B cell (primary cell): ENCODE results near the gene PIWIL1. TPM values are rescaled to one million over a fixed set of nuclear protein-coding genes. Genes with fewer than 3 reads are reported as not detected.

Experiments used
- ATAC-seq: fragments of 200-7000 bp; cut with Tn5 transposase; one replicate; pipeline ENCODE4 v1.10.0; 2021; ENCODE audit warnings: low read depth, mild to moderate bottlenecking, moderate number of reproducible peaks, moderate library complexity
- CTCF ChIA-PET: fragments of 350-600 bp; sonication (Branson Sonifier 250); formaldehyde crosslinking; loops from one replicate; lab custom pipeline; 2021; ENCODE audit warnings: antibody characterized with exemption, inconsistent platforms; lab: Charles Lee
- POLR2A ChIA-PET: fragments of 350-600 bp; sonication (Branson Sonifier 250); formaldehyde crosslinking; loops from one replicate; lab custom pipeline; 2021; ENCODE audit warnings: antibody characterized with exemption; lab: Charles Lee
- DNase-seq: peaks from one replicate; pipeline ENCODE4 v3.0.0; 2013
- H2AFZ ChIP-seq: 2 replicates; pipeline ENCODE4 v1.6.1; 2012; ENCODE audit warnings: mild to moderate bottlenecking, low read depth, low read length; ENCODE audit not compliant: insufficient read depth, poor library complexity, severe bottlenecking
- H3K27ac ChIP-seq, 2 donors: 1 replicate in 1 of 2; 2 replicates in 1 of 2; pipeline ENCODE4 v1.5.1; 2012 to 2013; ENCODE audit warnings: low read length in 2 of 2, mild to moderate bottlenecking in 2 of 2, moderate library complexity in 1 of 2
- H3K27me3 ChIP-seq, 4 experiments: fragments of 200-600 bp in 1 of 4; sonication (generic) in 1 of 4; replicated peaks in 1 of 4; 1 replicate in 2 of 4; 2 replicates in 2 of 4; pipeline versions ENCODE4 v1.6.1 to v1.7.0; 2013 to 2016; ENCODE audit warnings: low read length in 3 of 4, mild to moderate bottlenecking in 2 of 4, mixed read lengths in 1 of 4, moderate library complexity in 1 of 4; ENCODE audit not compliant: insufficient read depth in 4 of 4, control insufficient read depth in 3 of 4; ENCODE audit errors: control extremely low read depth in 1 of 4
- H3K36me3 ChIP-seq, 2 experiments: replicated peaks in 1 of 2; 1 replicate in 1 of 2; 2 replicates in 1 of 2; pipeline versions ENCODE4 v1.6.1 to v1.7.1; 2013; ENCODE audit warnings: low read length in 1 of 2; ENCODE audit not compliant: insufficient read depth in 2 of 2, control insufficient read depth in 1 of 2; ENCODE audit errors: control extremely low read depth in 1 of 2, extremely low read depth in 1 of 2
- H3K4me1 ChIP-seq, 2 donors: fragments of 200-600 bp in 1 of 2; sonication (generic) in 1 of 2; 1 replicate in 1 of 2; 2 replicates in 1 of 2; pipeline versions ENCODE4 v1.5.1 to v1.6.1; 2013 to 2017; ENCODE audit warnings: low read length in 2 of 2; ENCODE audit not compliant: control insufficient read depth in 2 of 2, insufficient read depth in 2 of 2
- H3K4me2 ChIP-seq: replicated peaks from 2 replicates; pipeline ENCODE3; 2012; ENCODE audit warnings: mild to moderate bottlenecking, low read depth, low read length; ENCODE audit not compliant: poor library complexity, severe bottlenecking
- H3K4me3 ChIP-seq, 5 experiments: fragments of 200-600 bp in 1 of 5; sonication (generic) in 1 of 5; 1 replicate in 3 of 5; 2 replicates in 2 of 5; pipeline versions ENCODE4 v1.5.1 to v1.7.0; 2011 to 2016; ENCODE audit warnings: low read length in 4 of 5, mild to moderate bottlenecking in 4 of 5, low read depth in 2 of 5, control low read depth in 1 of 5, moderate library complexity in 1 of 5; ENCODE audit not compliant: insufficient read depth in 1 of 5; ENCODE audit errors: control extremely low read depth in 1 of 5, extremely low read depth in 1 of 5
- H3K79me2 ChIP-seq: fragments of 200-600 bp; sonication (generic); one replicate; pipeline ENCODE4 v1.6.0; 2016; ENCODE audit warnings: low read length; ENCODE audit not compliant: control insufficient read depth, insufficient read depth
- H3K9ac ChIP-seq: fragments of 200-600 bp; sonication (generic); 2 replicates; pipeline ENCODE4 v1.6.1; 2017; ENCODE audit warnings: mild to moderate bottlenecking, low read length, moderate library complexity
- H3K9me3 ChIP-seq, 3 donors: one replicate each; pipeline versions ENCODE4 v1.6.1 to v1.7.1; 2013; ENCODE audit warnings: low read length in 2 of 3; ENCODE audit not compliant: control insufficient read depth in 2 of 3, insufficient read depth in 1 of 3; ENCODE audit errors: control extremely low read depth in 1 of 3
- H4K20me1 ChIP-seq: 2 replicates; pipeline ENCODE4 v1.6.0; 2012; ENCODE audit warnings: mild to moderate bottlenecking, low read length; ENCODE audit not compliant: insufficient read depth, control insufficient read depth, poor library complexity, severe bottlenecking
- H3K27ac Mint-ChIP-seq: one replicate; pipeline ENCODE4 v1.8.0; 2021; ENCODE audit warnings: mixed read lengths
- H3K27me3 Mint-ChIP-seq: one replicate; pipeline ENCODE4 v1.8.0; 2021; ENCODE audit warnings: mixed read lengths
- H3K4me1 Mint-ChIP-seq: one replicate; pipeline ENCODE4 v1.8.0; 2021; ENCODE audit warnings: mixed read lengths
- H3K4me3 Mint-ChIP-seq: one replicate; pipeline ENCODE4 v1.8.0; 2021; ENCODE audit warnings: mixed read lengths
- H3K9me3 Mint-ChIP-seq: one replicate; pipeline ENCODE4 v1.8.0; 2022; ENCODE audit warnings: mixed read lengths; ENCODE audit not compliant: insufficient read depth
- CTCF ChIP-seq: fragments of 200-600 bp; IDR thresholded peaks from one replicate; pipeline ENCODE4 v1.8.0; 2022; ENCODE audit warnings: antibody characterized with exemption, mild to moderate bottlenecking
- EZH2 ChIP-seq: IDR thresholded peaks from 2 replicates; pipeline ENCODE4 v1.6.1; 2012; ENCODE audit warnings: borderline replicate concordance, low read depth, mild to moderate bottlenecking, moderate library complexity, low read length; ENCODE audit not compliant: insufficient read depth, poor library complexity, severe bottlenecking
- WGBS: methylation state at CpG from one replicate; pipeline ENCODE4 v1.1.5; 2013; ENCODE audit warnings: missing lambda C conversion rate; ENCODE audit not compliant: insufficient coverage; 5-methylcytosine and 5-hydroxymethylcytosine counted together
- intact Hi-C: fragments of 100-400 bp; cut with micrococcal nuclease; formaldehyde crosslinking; loops from one replicate; pipeline ENCODE4 v1.10.0; 2022
- polyA plus RNA-seq: library from polyadenylated mRNA; depleted of rRNA; stranded (reverse); fragments of >200 nt; gene quantifications from 2 replicates; pipeline ENCODE4 v1.2.3, GENCODE V29; 2012
- total RNA-seq, 2 donors: library from RNA; stranded (reverse); fragments of 120-200 nt in 1 of 2; gene quantifications; 1 replicate in 1 of 2; 2 replicates in 1 of 2; pipeline versions ENCODE4 v1.2.3 to v1.2.4, GENCODE V29; 2013 to 2022

PIWIL1 gene
- total and polyA plus RNA-seq, 2 donors (not counting 1 experiment from before 2014, with no cell fraction given), result not detected

- intact Hi-C loops, result loop anchor here (2.0 kb wide), 1 partner anchor 286 kb away; no protein-coding TSS in a partner anchor
- H3K27me3 ChIP-seq, result peaks cover 0 to 2% (median 0%) of the 10 kb centered on the region in 4 experiments
- no peak for TF ChIP-seq EZH2
- no peak for TF ChIP-seq CTCF
- no peak for DNase-seq
- POLR2A ChIA-PET, result no interaction called here
- H3K4me3 Mint-ChIP-seq, result no peak overlapping the region
- H3K9me3 ChIP-seq, result peaks cover 0 to 7% (median 0%) of the 10 kb centered on the region in 3 donors
- H3K4me1 Mint-ChIP-seq, result no peaks in the 10 kb centered on the region
- H3K4me1 ChIP-seq, result no peaks in the 10 kb centered on the region
- no peaks in the 10 kb centered on the region for H3K36me3 ChIP-seq
- H3K9me3 Mint-ChIP-seq, result no peaks in the 10 kb centered on the region
- H3K9ac ChIP-seq, result no peak overlapping the region
- no peak for ATAC-seq
- H3K79me2 ChIP-seq, result no peaks in the 10 kb centered on the region
- H3K27ac ChIP-seq, result no peak overlapping the region
- no peak overlapping the region for H3K4me2 ChIP-seq
- CTCF ChIA-PET, result no interaction called here
- no peak overlapping the region for H3K27ac Mint-ChIP-seq
- H3K4me3 ChIP-seq, result no peak overlapping the region
- WGBS, result 66% methylated on average over 6 of the region's 8 CpGs
- H4K20me1 ChIP-seq, result no peaks in the 10 kb centered on the region
- H2AFZ ChIP-seq, result no peak overlapping the region
- peaks cover 10% of the 10 kb centered on the region for H3K27me3 Mint-ChIP-seq
Observed at GRCh38 chr12:130334399-130334798, 3.3 kb upstream of the PIWIL1 start.

GRCh38 chr12:130334937-130335336, 2.8 kb upstream of the PIWIL1 start:
- H3K4me3 ChIP-seq, result no peak overlapping the region
- no peak overlapping the region for H3K9ac ChIP-seq
- H3K9me3 Mint-ChIP-seq, result no peaks in the 10 kb centered on the region
- DNase-seq (no peak), ATAC-seq (no peak)
- no peak overlapping the region for H3K4me3 Mint-ChIP-seq
- ChIA-PET POLR2A (no interaction called here), CTCF (interaction anchor here (0.7 kb wide), 1 partner anchor 9 kb away, joined by 3 read pairs; no protein-coding TSS in a partner anchor)
- intact Hi-C loops, result loop anchor here (2.0 kb wide), 1 partner anchor 286 kb away; no protein-coding TSS in a partner anchor
- H3K36me3 ChIP-seq, result no peaks in the 10 kb centered on the region
- 27% methylated on average over 12 of the region's 15 CpGs for WGBS
- no peaks in the 10 kb centered on the region for H3K4me1 Mint-ChIP-seq
- H3K27me3 Mint-ChIP-seq, result peaks cover 9% of the 10 kb centered on the region
- H3K9me3 ChIP-seq, result peaks cover 0 to 10% (median 0%) of the 10 kb centered on the region in 3 donors
- H4K20me1 ChIP-seq, result no peaks in the 10 kb centered on the region
- no peak overlapping the region for H3K27ac Mint-ChIP-seq
- no peaks in the 10 kb centered on the region for H3K4me1 ChIP-seq
- no peak overlapping the region for H3K27ac ChIP-seq
- no peak overlapping the region for H3K4me2 ChIP-seq
- no peaks in the 10 kb centered on the region for H3K79me2 ChIP-seq
- H2AFZ ChIP-seq, result no peak overlapping the region
- peaks cover 0 to 7% (median 0%) of the 10 kb centered on the region in 4 experiments for H3K27me3 ChIP-seq
- TF ChIP-seq EZH2, result no peak
- no peak for TF ChIP-seq CTCF
